ENCODE results near the gene CHIT1. TPM values are rescaled to one million over a fixed set of nuclear protein-coding genes. Genes with fewer than 3 reads are reported as not detected.

CHIT1 gene
- total RNA-seq, 2 experiments from 2014 or later: 1.9 to 3.6 TPM

- no peak for DNase-seq (ENCODE audit: low spot score)
- Histone ChIP-seq H3K27ac (ENCODE audit: low read depth, low read length, poor library complexity, severe bottlenecking) (no peak overlapping the region), H3K36me3 (ENCODE audit: insufficient read depth, low read length) (no peaks in the 10 kb centered on the region), H3K4me3 (ENCODE audit: low read depth, low read length, poor library complexity, severe bottlenecking) (no peak overlapping the region), H4K20me1 (ENCODE audit: insufficient read depth, low read length) (no peaks in the 10 kb centered on the region), H3K9me3 (ENCODE audit: low read length) (no peaks in the 10 kb centered on the region; the same call in 1 of the 2 replicates), H3K9me2 (ENCODE audit: insufficient read depth, low read length) (no peaks in the 10 kb centered on the region), H3K4me1 (ENCODE audit: insufficient read depth, low read length, poor library complexity, severe bottlenecking) (no peaks in the 10 kb centered on the region), H3K79me2 (ENCODE audit: insufficient read depth, low read depth, low read length) (no peaks in the 10 kb centered on the region), H2AFZ (ENCODE audit: low read length) (no peak overlapping the region), H3K4me2 (ENCODE audit: low read length) (no peak overlapping the region)
- ChIA-PET POLR2A (no interaction called here), CTCF (ENCODE audit: unreplicated experiment) (no interaction called here)
- no TSS peak for BruUV-seq (replicated peaks)
- intact Hi-C loops (cut with micrococcal nuclease; ENCODE audit: unreplicated experiment): no loop called here
- no peak for TF ChIP-seq CTCF (conservative IDR thresholded peaks at IDR 0.05; ENCODE audit: low read length)
- TF ChIP-seq EZH2phosphoT487 (IDR thresholded peaks at IDR 0.05; ENCODE audit: borderline replicate concordance, low read depth, low read length): no peak
Observed at GRCh38 chr1:203206129-203206687, 23.3 kb downstream of the CHIT1 start.

- intact Hi-C loops (cut with micrococcal nuclease; ENCODE audit: unreplicated experiment): no loop called here
- Histone ChIP-seq H3K9me3 (ENCODE audit: low read length) (no peaks in the 10 kb centered on the region; the same call in 1 of the 2 replicates), H3K4me3 (ENCODE audit: low read depth, low read length, poor library complexity, severe bottlenecking) (no peak overlapping the region), H3K4me1 (ENCODE audit: insufficient read depth, low read length, poor library complexity, severe bottlenecking) (no peaks in the 10 kb centered on the region), H3K36me3 (ENCODE audit: insufficient read depth, low read length) (no peaks in the 10 kb centered on the region), H4K20me1 (ENCODE audit: insufficient read depth, low read length) (no peaks in the 10 kb centered on the region), H3K27ac (ENCODE audit: low read depth, low read length, poor library complexity, severe bottlenecking) (no peak overlapping the region), H2AFZ (ENCODE audit: low read length) (no peak overlapping the region), H3K4me2 (ENCODE audit: low read length) (no peak overlapping the region), H3K9me2 (ENCODE audit: insufficient read depth, low read length) (no peaks in the 10 kb centered on the region), H3K79me2 (ENCODE audit: insufficient read depth, low read depth, low read length) (no peaks in the 10 kb centered on the region)
- ChIA-PET POLR2A (no interaction called here), CTCF (ENCODE audit: unreplicated experiment) (no interaction called here)
- no TSS peak for BruUV-seq (replicated peaks)
- TF ChIP-seq EZH2phosphoT487 (IDR thresholded peaks at IDR 0.05; ENCODE audit: borderline replicate concordance, low read depth, low read length) (no peak), CTCF (conservative IDR thresholded peaks at IDR 0.05; ENCODE audit: low read length) (no peak)
- no peak for DNase-seq (ENCODE audit: low spot score)
Observed at GRCh38 chr1:203204756-203205155, 24.7 kb downstream of the CHIT1 start.

- POLR2A ChIA-PET: no interaction called here
- CTCF ChIA-PET (ENCODE audit: unreplicated experiment): no interaction called here
- no peaks in the 10 kb centered on the region for H3K9me2 ChIP-seq (ENCODE audit: insufficient read depth, low read length)
- no peaks in the 10 kb centered on the region for H3K9me3 ChIP-seq (ENCODE audit: low read length)
- no peaks in the 10 kb centered on the region for H3K36me3 ChIP-seq (ENCODE audit: insufficient read depth, low read length)
- no peak for DNase-seq (ENCODE audit: low spot score)
- intact Hi-C loops (cut with micrococcal nuclease; ENCODE audit: unreplicated experiment): no loop called here
- no peak overlapping the region for H3K27ac ChIP-seq (ENCODE audit: low read depth, low read length, poor library complexity, severe bottlenecking)
- no peak overlapping the region for H3K4me2 ChIP-seq (ENCODE audit: low read length)
- H3K4me1 ChIP-seq (ENCODE audit: insufficient read depth, low read length, poor library complexity, severe bottlenecking): no peaks in the 10 kb centered on the region
- H2AFZ ChIP-seq (ENCODE audit: low read length): no peak overlapping the region
- BruUV-seq (replicated peaks): no TSS peak
- no peak overlapping the region for H3K4me3 ChIP-seq (ENCODE audit: low read depth, low read length, poor library complexity, severe bottlenecking)
- TF ChIP-seq EZH2phosphoT487 (IDR thresholded peaks at IDR 0.05; ENCODE audit: borderline replicate concordance, low read depth, low read length) (no peak), CTCF (conservative IDR thresholded peaks at IDR 0.05; ENCODE audit: low read length) (no peak)
- H3K79me2 ChIP-seq (ENCODE audit: insufficient read depth, low read depth, low read length): no peaks in the 10 kb centered on the region
- no peaks in the 10 kb centered on the region for H4K20me1 ChIP-seq (ENCODE audit: insufficient read depth, low read length)
Observed at GRCh38 chr1:203202431-203203245, 26.8 kb downstream of the CHIT1 start.

All from OCI-LY7 (cell line).